PC-9 (cell line): ENCODE data around the gene ST6GALNAC3. TPM values are rescaled to one million over a fixed set of nuclear protein-coding genes. Genes with fewer than 3 reads are reported as not detected.

ENCODE experiments used
- BruUV-seq: library from RNA; stranded (reverse); fragments of 400-500 nt; replicated peaks from 2 replicates; lab custom pipeline; 2021; lab: Mats Ljungman, UMichigan
- CTCF ChIA-PET: fragments of 300-600 bp; sonication (Branson Sonifier 250); formaldehyde crosslinking; loops from one replicate; lab custom pipeline; 2022; ENCODE audit warnings: antibody characterized with exemption; lab: Charles Lee
- POLR2A ChIA-PET: fragments of 300-600 bp; sonication (Branson Sonifier 250); formaldehyde crosslinking; loops from one replicate; lab custom pipeline; 2022; ENCODE audit warnings: antibody characterized with exemption; ENCODE audit not compliant: unreplicated experiment; lab: Charles Lee
- DNase-seq, 2 experiments: peaks; one replicate each; pipeline versions ENCODE4 v3.0.0 to v3.0.0-alpha.2; 2015 to 2022; ENCODE audit warnings: mixed read lengths in 1 of 2
- H2AFZ ChIP-seq: fragments of 200-600 bp; sonication (generic); 2 replicates; pipeline ENCODE4 v1.8.1; 2017; ENCODE audit warnings: antibody characterized with exemption
- H3F3A ChIP-seq: fragments of 200-600 bp; sonication (generic); 2 replicates; pipeline ENCODE4 v1.8.1; 2017; ENCODE audit warnings: antibody characterized with exemption, mild to moderate bottlenecking, low read depth; ENCODE audit not compliant: insufficient read depth
- H3K27ac ChIP-seq: fragments of 200-600 bp; sonication (generic); 2 replicates; pipeline ENCODE4 v1.6.1; 2016; ENCODE audit warnings: mixed run types
- H3K27me3 ChIP-seq: fragments of 200-600 bp; sonication (generic); 2 replicates; pipeline ENCODE4 v1.6.1; 2016; ENCODE audit warnings: low read depth, mixed run types; ENCODE audit not compliant: insufficient read depth
- H3K36me3 ChIP-seq: fragments of 200-600 bp; sonication (generic); 2 replicates; pipeline ENCODE4 v1.6.1; 2016; ENCODE audit warnings: low read depth, mixed run types
- H3K4me1 ChIP-seq: fragments of 200-600 bp; sonication (generic); replicated peaks from 2 replicates; pipeline ENCODE4 v1.6.1; 2016; ENCODE audit warnings: mixed run types; ENCODE audit not compliant: insufficient read depth
- H3K4me2 ChIP-seq: fragments of 200-600 bp; sonication (generic); 2 replicates; pipeline ENCODE4 v1.6.1; 2017; ENCODE audit warnings: mixed run types
- H3K4me3 ChIP-seq: fragments of 200-600 bp; sonication (generic); 2 replicates; pipeline ENCODE4 v1.6.1; 2016; ENCODE audit warnings: mixed run types
- H3K79me2 ChIP-seq: fragments of 200-600 bp; sonication (generic); 2 replicates; pipeline ENCODE4 v1.6.1; 2017; ENCODE audit warnings: low read depth, mixed run types
- H3K9me2 ChIP-seq: fragments of 200-600 bp; sonication (generic); 2 replicates; pipeline ENCODE4 v1.8.1; 2017; ENCODE audit warnings: mild to moderate bottlenecking; ENCODE audit not compliant: insufficient read depth
- H3K9me3 ChIP-seq: fragments of 200-600 bp; sonication (generic); 2 replicates; pipeline ENCODE4 v1.8.1; 2016; ENCODE audit warnings: low read depth; ENCODE audit not compliant: insufficient read depth
- H4K20me1 ChIP-seq: fragments of 200-600 bp; sonication (generic); 2 replicates; pipeline ENCODE4 v1.8.1; 2017; ENCODE audit not compliant: insufficient read depth
- CTCF ChIP-seq: fragments of 200-600 bp; sonication (generic); conservative IDR thresholded peaks from 2 replicates; pipeline ENCODE4 v1.6.1; 2017; ENCODE audit warnings: mixed run types, antibody characterized with exemption, mild to moderate bottlenecking, moderate library complexity
- EZH2 ChIP-seq: fragments of 200-600 bp; sonication (generic); IDR thresholded peaks from 2 replicates; pipeline ENCODE4 v1.8.0; 2017; ENCODE audit warnings: antibody characterized with exemption, low read depth
- intact Hi-C: fragments of 100-400 bp; cut with micrococcal nuclease; formaldehyde crosslinking; loops from one replicate; pipeline ENCODE4 v1.10.0; 2022; ENCODE audit not compliant: unreplicated experiment
- total RNA-seq: library from RNA; stranded (reverse); gene quantifications from 2 replicates; pipeline ENCODE4 v1.2.3, GENCODE V29; 2021

ST6GALNAC3 gene
- total RNA-seq, 1 experiment from 2014 or later = 0.04 TPM

- CTCF ChIA-PET = no interaction called here
- POLR2A ChIA-PET = no interaction called here
- no peak for DNase-seq
- no peaks in the 10 kb centered on the region for H3K79me2 ChIP-seq
- H4K20me1 ChIP-seq = no peaks in the 10 kb centered on the region
- no peak overlapping the region for H2AFZ ChIP-seq
- no peaks in the 10 kb centered on the region for H3K27me3 ChIP-seq
- H3K9me2 ChIP-seq = no peaks in the 10 kb centered on the region
- H3K4me2 ChIP-seq = no peak overlapping the region
- no TSS peak for BruUV-seq
- no peak overlapping the region for H3K4me3 ChIP-seq
- H3K4me1 ChIP-seq = no peaks in the 10 kb centered on the region
- H3F3A ChIP-seq = no peaks in the 10 kb centered on the region
- no peaks in the 10 kb centered on the region for H3K9me3 ChIP-seq
- intact Hi-C loops = no loop called here
- no peak overlapping the region for H3K27ac ChIP-seq
- no peaks in the 10 kb centered on the region for H3K36me3 ChIP-seq
- TF ChIP-seq EZH2 = no peak
These were observed 153.1 kb downstream of the ST6GALNAC3 start for GRCh38 chr1:76227621-76228020.

GRCh38 chr1:76229279-76230005, 154.9 kb downstream of the ST6GALNAC3 start:
- Histone ChIP-seq H3K4me1 (no peaks in the 10 kb centered on the region), H3F3A (no peaks in the 10 kb centered on the region), H3K9me2 (no peaks in the 10 kb centered on the region), H4K20me1 (no peaks in the 10 kb centered on the region), H3K79me2 (no peaks in the 10 kb centered on the region), H3K27me3 (no peaks in the 10 kb centered on the region), H2AFZ (no peak overlapping the region), H3K4me3 (no peak overlapping the region), H3K4me2 (no peak overlapping the region), H3K9me3 (no peaks in the 10 kb centered on the region), H3K36me3 (no peaks in the 10 kb centered on the region), H3K27ac (no peak overlapping the region)
- ChIA-PET POLR2A (no interaction called here), CTCF (no interaction called here)
- TF ChIP-seq EZH2 (no peak), CTCF (no peak)
- intact Hi-C loops = no loop called here
- DNase-seq = no peak
- BruUV-seq = no TSS peak

GRCh38 chr1:76230842-76231281, 156.3 kb downstream of the ST6GALNAC3 start:
- Histone ChIP-seq H2AFZ (no peak overlapping the region), H4K20me1 (no peaks in the 10 kb centered on the region), H3F3A (no peaks in the 10 kb centered on the region), H3K9me3 (no peaks in the 10 kb centered on the region), H3K9me2 (no peaks in the 10 kb centered on the region), H3K4me3 (no peak overlapping the region), H3K27ac (no peak overlapping the region), H3K36me3 (no peaks in the 10 kb centered on the region), H3K27me3 (no peaks in the 10 kb centered on the region), H3K4me1 (no peaks in the 10 kb centered on the region), H3K79me2 (no peaks in the 10 kb centered on the region), H3K4me2 (no peak overlapping the region)
- CTCF ChIA-PET = no interaction called here
- intact Hi-C loops = no loop called here
- no peak for DNase-seq
- TF ChIP-seq EZH2 (no peak), CTCF (no peak)
- no TSS peak for BruUV-seq
- POLR2A ChIA-PET = no interaction called here
